GM19463 (cell line): ENCODE data around the gene HSDL2.
A peak's percentile ranks its signal among the peaks of the same experiment; 100 is the strongest.
"Not testable (repeated sequence)": the region's sequence is repeated elsewhere in the genome, so short reads cannot be mapped to it uniquely, and the experiment has no call there.

Experiments
- ATAC-seq: cut with Tn5 transposase; IDR thresholded peaks from one replicate; pipeline ENCODE4 v1.9.1; 2021; ENCODE audit warnings: mild to moderate bottlenecking, moderate library complexity; ENCODE audit not compliant: unreplicated experiment

HSDL2 gene

GRCh38 chr9:112365257-112365656 is 14.7 kb upstream of the HSDL2 start:
- ATAC-seq: not testable (repeated sequence)

- no peak for ATAC-seq
Measured at GRCh38 chr9:112366591-112366990, 13.3 kb upstream of the HSDL2 start.

GRCh38 chr9:112367465-112367864 is 12.4 kb upstream of the HSDL2 start:
- ATAC-seq: no peak

- no peak for ATAC-seq
Measured at GRCh38 chr9:112369817-112370216, 10.1 kb upstream of the HSDL2 start.

- ATAC-seq: no peak
Measured at GRCh38 chr9:112371060-112371459, 8.8 kb upstream of the HSDL2 start.

GRCh38 chr9:112373666-112374065 is 6.2 kb upstream of the HSDL2 start:
- ATAC-seq: not testable (repeated sequence)

GRCh38 chr9:112374232-112374631 is 5.7 kb upstream of the HSDL2 start:
- not testable (repeated sequence) for ATAC-seq

- ATAC-seq: no peak
Measured at GRCh38 chr9:112375361-112375760, 4.5 kb upstream of the HSDL2 start.

GRCh38 chr9:112377087-112377486 is 2.8 kb upstream of the HSDL2 start:
- no peak for ATAC-seq

GRCh38 chr9:112377684-112378327 is 2.1 kb upstream of the HSDL2 start:
- no peak for ATAC-seq

- peak; percentile 12 for ATAC-seq
Measured at GRCh38 chr9:112378328-112379176, 1.4 kb upstream of the HSDL2 start.

- ATAC-seq: peak; percentile 78
Measured at GRCh38 chr9:112379177-112380101, 469 bp upstream of the HSDL2 start.

- ATAC-seq: no peak
Measured at GRCh38 chr9:112380825-112381221, 915 bp downstream of the HSDL2 start.

- ATAC-seq: no peak
Measured at GRCh38 chr9:112382066-112382465, 2.2 kb downstream of the HSDL2 start.

- ATAC-seq: no peak
Measured at GRCh38 chr9:112382501-112383364, 2.8 kb downstream of the HSDL2 start.

- no peak for ATAC-seq
Measured at GRCh38 chr9:112384219-112384618, 4.3 kb downstream of the HSDL2 start.

GRCh38 chr9:112384690-112385089 is 4.8 kb downstream of the HSDL2 start:
- no peak for ATAC-seq

- no peak for ATAC-seq
Measured at GRCh38 chr9:112387115-112387514, 7.2 kb downstream of the HSDL2 start.

- ATAC-seq: not testable (repeated sequence)
Measured at GRCh38 chr9:112389897-112390296, 10.0 kb downstream of the HSDL2 start.

GRCh38 chr9:112391936-112392560 is 12.1 kb downstream of the HSDL2 start:
- ATAC-seq: not testable (repeated sequence)
